Measurements from ENCODE around the gene SKIC2. TPM values are rescaled to one million over a fixed set of nuclear protein-coding genes. Genes with fewer than 3 reads are reported as not detected.

Gene SKIC2
- total RNA-seq, 1 donor from 2014 or later = 44.8 TPM

- DNase-seq (ENCODE audit: low read depth) = no peak
- no peak for TF ChIP-seq CTCF (IDR thresholded peaks at IDR 0.05; ENCODE audit: insufficient read depth, low read length, severe bottlenecking)
- Histone ChIP-seq H3K4me3 (ENCODE audit: low read depth, low read length) (no peak overlapping the region), H3K27me3 (ENCODE audit: control insufficient read depth, insufficient read depth, low read length) (no peaks in the 10 kb centered on the region), H3K36me3 (ENCODE audit: control insufficient read depth, insufficient read depth, low read length) (no peaks in the 10 kb centered on the region)
- FAIRE-seq = no peak
Observed at GRCh38 chr6:31918069-31918720, 40.8 kb upstream of the SKIC2 start.

- DNase-seq (ENCODE audit: low read depth) (no peak), FAIRE-seq (no peak)
- no peaks in the 10 kb centered on the region for H3K27me3 ChIP-seq (ENCODE audit: control insufficient read depth, insufficient read depth, low read length)
- no peak overlapping the region for H3K4me3 ChIP-seq (ENCODE audit: low read depth, low read length)
- no peak for TF ChIP-seq CTCF (IDR thresholded peaks at IDR 0.05; ENCODE audit: insufficient read depth, low read length, severe bottlenecking)
- no peaks in the 10 kb centered on the region for H3K36me3 ChIP-seq (ENCODE audit: control insufficient read depth, insufficient read depth, low read length)
Observed at GRCh38 chr6:31919624-31920303, 39.2 kb upstream of the SKIC2 start.

GRCh38 chr6:31920811-31921210 is 38.2 kb upstream of the SKIC2 start:
- H3K4me3 ChIP-seq (ENCODE audit: low read depth, low read length) = no peak overlapping the region
- FAIRE-seq (no peak), DNase-seq (ENCODE audit: low read depth) (no peak)
- no peaks in the 10 kb centered on the region for H3K27me3 ChIP-seq (ENCODE audit: control insufficient read depth, insufficient read depth, low read length)
- H3K36me3 ChIP-seq (ENCODE audit: control insufficient read depth, insufficient read depth, low read length) = no peaks in the 10 kb centered on the region
- TF ChIP-seq CTCF (IDR thresholded peaks at IDR 0.05; ENCODE audit: insufficient read depth, low read length, severe bottlenecking) = no peak

- DNase-seq (ENCODE audit: low read depth) = no peak
- H3K4me3 ChIP-seq (ENCODE audit: low read depth, low read length) = no peak overlapping the region
- FAIRE-seq = no peak
- H3K27me3 ChIP-seq (ENCODE audit: control insufficient read depth, insufficient read depth, low read length) = no peaks in the 10 kb centered on the region
- no peaks in the 10 kb centered on the region for H3K36me3 ChIP-seq (ENCODE audit: control insufficient read depth, insufficient read depth, low read length)
- no peak for TF ChIP-seq CTCF (IDR thresholded peaks at IDR 0.05; ENCODE audit: insufficient read depth, low read length, severe bottlenecking)
Observed at GRCh38 chr6:31922942-31923341, 36.0 kb upstream of the SKIC2 start.

- DNase-seq (ENCODE audit: low read depth) = no peak
- no peak for TF ChIP-seq CTCF (IDR thresholded peaks at IDR 0.05; ENCODE audit: insufficient read depth, low read length, severe bottlenecking)
- FAIRE-seq = no peak
- Histone ChIP-seq H3K27me3 (ENCODE audit: control insufficient read depth, insufficient read depth, low read length) (no peaks in the 10 kb centered on the region), H3K36me3 (ENCODE audit: control insufficient read depth, insufficient read depth, low read length) (no peaks in the 10 kb centered on the region), H3K4me3 (ENCODE audit: low read depth, low read length) (no peak within 1 kb of the TSS)
Observed at GRCh38 chr6:31927242-31927862, 31.6 kb upstream of the SKIC2 start, which contains the start of gene C2. TSS of gene C2 (plus strand) at chr6:31927717. CDS start at chr6:31927753, 36 bp downstream.

Measured in bronchial epithelial cell (primary cell).